Naive thymus-derived CD4-positive, alpha-beta T cell (primary cell): ENCODE measurements around the gene CREB3L4. TPM values are rescaled to one million over a fixed set of nuclear protein-coding genes. Genes with fewer than 3 reads are reported as not detected.
A peak's percentile ranks its signal among the peaks of the same experiment; 100 is the strongest.

Experiments
- ATAC-seq: fragments of 150-1000 bp; cut with Tn5 transposase; 2 replicates; pipeline ENCODE4 v1.10.0; 2021; ENCODE audit warnings: mild to moderate bottlenecking, moderate library complexity
- CTCF ChIA-PET: fragments of 350-600 bp; sonication (Branson Sonifier 250); formaldehyde crosslinking; loops from one replicate; lab custom pipeline; 2021; ENCODE audit warnings: antibody characterized with exemption; lab: Charles Lee
- POLR2A ChIA-PET: fragments of 350-600 bp; sonication (Branson Sonifier 250); formaldehyde crosslinking; loops from one replicate; lab custom pipeline; 2021; ENCODE audit warnings: antibody characterized with exemption, inconsistent platforms; lab: Charles Lee
- DNase-seq, 9 donors: peaks; one replicate each; pipeline versions ENCODE4 v3.0.0 to v3.0.0-alpha.2; 2020 to 2022; ENCODE audit warnings: mixed read lengths in 1 of 9
- H3K27ac ChIP-seq: one replicate; pipeline ENCODE4 v1.7.0; 2013; ENCODE audit warnings: mild to moderate bottlenecking, low read depth, low read length, moderate library complexity
- H3K27me3 ChIP-seq, 2 donors: one replicate each; pipeline ENCODE4 v1.7.0; 2013; ENCODE audit warnings: low read length in 2 of 2, mild to moderate bottlenecking in 2 of 2, moderate library complexity in 2 of 2; ENCODE audit not compliant: control insufficient read depth in 2 of 2, insufficient read depth in 2 of 2
- H3K36me3 ChIP-seq, 3 experiments: 1 replicate in 2 of 3; 2 replicates in 1 of 3; pipeline ENCODE4 v1.7.0; 2013; ENCODE audit warnings: low read length in 3 of 3, mild to moderate bottlenecking in 3 of 3, moderate library complexity in 1 of 3; ENCODE audit not compliant: insufficient read depth in 3 of 3, control insufficient read depth in 2 of 3
- H3K4me1 ChIP-seq, 2 donors: one replicate each; pipeline ENCODE4 v1.7.0; 2013; ENCODE audit warnings: low read length in 2 of 2, mild to moderate bottlenecking in 2 of 2, moderate library complexity in 1 of 2; ENCODE audit not compliant: control insufficient read depth in 2 of 2, insufficient read depth in 2 of 2
- H3K4me3 ChIP-seq: 2 replicates; pipeline ENCODE4 v1.7.0; 2013; ENCODE audit warnings: mild to moderate bottlenecking, low read length
- H3K9me3 ChIP-seq, 3 experiments: 1 replicate in 2 of 3; 2 replicates in 1 of 3; pipeline ENCODE4 v1.7.0; 2013; ENCODE audit warnings: low read length in 3 of 3; ENCODE audit not compliant: control insufficient read depth in 2 of 3
- H3K27ac Mint-ChIP-seq, 9 donors: one replicate each; pipeline ENCODE4 v1.8.0; 2020 to 2022; ENCODE audit warnings: mixed read lengths in 9 of 9, mild to moderate bottlenecking in 8 of 9, moderate library complexity in 5 of 9, inconsistent platforms in 2 of 9
- H3K27me3 Mint-ChIP-seq, 5 donors: one replicate each; pipeline ENCODE4 v1.8.0; 2021 to 2022; ENCODE audit warnings: mixed read lengths in 5 of 5, mild to moderate bottlenecking in 1 of 5
- H3K36me3 Mint-ChIP-seq, 5 donors: one replicate each; pipeline ENCODE4 v1.8.0; 2020 to 2022; ENCODE audit warnings: mixed read lengths in 5 of 5, mild to moderate bottlenecking in 3 of 5, inconsistent platforms in 1 of 5
- H3K4me1 Mint-ChIP-seq, 7 donors: one replicate each; pipeline ENCODE4 v1.8.0; 2020 to 2022; ENCODE audit warnings: mixed read lengths in 7 of 7, mild to moderate bottlenecking in 3 of 7, inconsistent platforms in 1 of 7
- H3K4me3 Mint-ChIP-seq, 10 donors: one replicate each; pipeline ENCODE4 v1.8.0; 2020 to 2022; ENCODE audit warnings: mild to moderate bottlenecking in 10 of 10, mixed read lengths in 10 of 10, moderate library complexity in 6 of 10, inconsistent platforms in 2 of 10
- H3K9me3 Mint-ChIP-seq, 11 donors: one replicate each; pipeline ENCODE4 v1.8.0; 2020 to 2022; ENCODE audit warnings: mixed read lengths in 11 of 11, mild to moderate bottlenecking in 4 of 11, inconsistent platforms in 1 of 11, moderate library complexity in 1 of 11
- intact Hi-C, 2 donors: fragments of 100-400 bp; cut with micrococcal nuclease; formaldehyde crosslinking; loops; one replicate each; pipeline ENCODE4 v1.15.1; 2023
- polyA plus RNA-seq, 2 donors: library from polyadenylated mRNA; unstranded; fragments of 300-500 nt; fragmentation: Illumina TruSeq; gene quantifications; one replicate each; pipeline ENCODE4 v1.2.3, GENCODE V29; 2021
- total RNA-seq, 6 experiments: library from RNA in 5 of 6; stranded (reverse) in 5 of 6; gene quantifications; 1 replicate in 5 of 6; 2 replicates in 1 of 6; pipeline ENCODE4 v1.2.3 and lab custom pipeline; 2021 to 2026

Gene CREB3L4
- total and polyA plus RNA-seq, 7 experiments from 2014 or later: 4.6 to 8.4 (median 7.0) TPM

- no peaks in the 10 kb centered on the region for H3K9me3 ChIP-seq
- H3K36me3 ChIP-seq: peaks cover 4 to 55% (median 8%) of the 10 kb centered on the region in 3 experiments
- no peak overlapping the region for H3K4me3 ChIP-seq
- no peaks in the 10 kb centered on the region for H3K27me3 Mint-ChIP-seq
- POLR2A ChIA-PET: interaction anchor here (0.6 to 2.7 kb wide), 5 partner anchors 16 to 195 kb away, joined by 3 to 24 read pairs (median 4); partner anchors contain the start of genes DENND4B and JTB
- CTCF ChIA-PET: interaction anchor here (0.6 to 2.2 kb wide), 3 partner anchors 11 to 56 kb away, joined by 3 to 5 read pairs (median 3); partner anchors contain the start of gene CREB3L4
- H3K36me3 Mint-ChIP-seq: peaks cover 0 to 5% (median 2%) of the 10 kb centered on the region in 5 donors
- no peak overlapping the region for H3K27ac ChIP-seq
- H3K4me1 Mint-ChIP-seq: peaks cover 4 to 21% (median 8%) of the 10 kb centered on the region in 7 donors
- no peaks in the 10 kb centered on the region for H3K9me3 Mint-ChIP-seq
- intact Hi-C loops: no loop called here
- ATAC-seq: no peak
- peak overlapping the region in 2 of 9 donors; percentile 49 to 62 for H3K27ac Mint-ChIP-seq
- no peak for DNase-seq
- no peaks in the 10 kb centered on the region for H3K27me3 ChIP-seq
- H3K4me3 Mint-ChIP-seq: no peak overlapping the region
- no peaks in the 10 kb centered on the region for H3K4me1 ChIP-seq
Measured at GRCh38 chr1:153929426-153929825, 38.3 kb upstream of the CREB3L4 start.

GRCh38 chr1:153929981-153930948 lies 37.4 kb upstream of the CREB3L4 start:
- ATAC-seq: no peak
- Histone ChIP-seq H3K27ac (no peak overlapping the region), H3K36me3 (peaks cover 4 to 63% (median 13%) of the 10 kb centered on the region in 3 experiments), H3K4me3 (no peak overlapping the region), H3K27me3 (no peaks in the 10 kb centered on the region), H3K9me3 (no peaks in the 10 kb centered on the region), H3K4me1 (no peaks in the 10 kb centered on the region)
- intact Hi-C loops: no loop called here
- Mint-ChIP-seq H3K4me3 (no peak overlapping the region), H3K27me3 (no peaks in the 10 kb centered on the region), H3K9me3 (no peaks in the 10 kb centered on the region), H3K4me1 (peaks cover 4 to 21% (median 8%) of the 10 kb centered on the region in 7 donors), H3K36me3 (peaks cover 0 to 9% (median 3%) of the 10 kb centered on the region in 5 donors), H3K27ac (no peak overlapping the region)
- DNase-seq: no peak
- ChIA-PET CTCF (interaction anchor here (0.6 to 2.2 kb wide), 3 partner anchors 11 to 55 kb away, joined by 3 to 5 read pairs (median 3); partner anchors contain the start of gene CREB3L4), POLR2A (interaction anchor here (0.7 to 2.7 kb wide), 3 partner anchors 15 to 196 kb away, joined by 3 to 24 read pairs (median 5); partner anchors contain the start of genes DENND4B and JTB)

GRCh38 chr1:153932156-153933131 lies 35.3 kb upstream of the CREB3L4 start:
- CTCF ChIA-PET: interaction anchor here (0.5 to 0.6 kb wide), 2 partner anchors 15 to 421 kb away, joined by 3 read pairs; no protein-coding TSS in a partner anchor

GRCh38 chr1:153933430-153933829 lies 34.3 kb upstream of the CREB3L4 start:
- H3K27ac Mint-ChIP-seq: no peak overlapping the region
- Histone ChIP-seq H3K4me1 (no peaks in the 10 kb centered on the region), H3K36me3 (peaks cover 16 to 91% (median 39%) of the 10 kb centered on the region in 3 experiments), H3K27ac (no peak overlapping the region), H3K9me3 (no peaks in the 10 kb centered on the region), H3K27me3 (no peaks in the 10 kb centered on the region), H3K4me3 (no peak overlapping the region)
- no peaks in the 10 kb centered on the region for H3K9me3 Mint-ChIP-seq
- peaks cover 0 to 13% (median 2%) of the 10 kb centered on the region in 7 donors for H3K4me1 Mint-ChIP-seq
- ChIA-PET POLR2A (interaction anchor here (0.7 to 3.6 kb wide), 4 partner anchors 11 to 34 kb away, joined by 3 to 16 read pairs (median 6); partner anchors contain the start of genes CREB3L4 and GATAD2B), CTCF (no interaction called here)
- ATAC-seq (no peak), DNase-seq (no peak)
- intact Hi-C loops: no loop called here
- no peak overlapping the region for H3K4me3 Mint-ChIP-seq
- no peaks in the 10 kb centered on the region for H3K27me3 Mint-ChIP-seq
- H3K36me3 Mint-ChIP-seq: peaks cover 0 to 29% (median 17%) of the 10 kb centered on the region in 5 donors

More at GRCh38 chr1:153932156-153933131, 35.3 kb upstream of the CREB3L4 start:
- Mint-ChIP-seq H3K4me3 (no peak overlapping the region), H3K27ac (peak overlapping the region in 1 of 9 donors; percentile 46), H3K4me1 (peaks cover 4 to 14% (median 8%) of the 10 kb centered on the region in 7 donors), H3K27me3 (no peaks in the 10 kb centered on the region), H3K36me3 (peaks cover 0 to 26% (median 13%) of the 10 kb centered on the region in 5 donors), H3K9me3 (no peaks in the 10 kb centered on the region)
- Histone ChIP-seq H3K36me3 (peaks cover 10 to 85% (median 33%) of the 10 kb centered on the region in 3 experiments), H3K4me1 (no peaks in the 10 kb centered on the region), H3K27me3 (no peaks in the 10 kb centered on the region), H3K4me3 (no peak overlapping the region), H3K27ac (no peak overlapping the region), H3K9me3 (no peaks in the 10 kb centered on the region)
- no peak for DNase-seq
- ATAC-seq: no peak
- intact Hi-C loops: no loop called here
- POLR2A ChIA-PET: interaction anchor here (1.2 to 3.6 kb wide), 3 partner anchors 10 to 35 kb away, joined by 3 to 16 read pairs (median 6); partner anchors contain the start of genes CREB3L4 and GATAD2B

GRCh38 chr1:153933955-153934354 lies 33.7 kb upstream of the CREB3L4 start:
- Histone ChIP-seq H3K27ac (no peak overlapping the region), H3K4me1 (no peaks in the 10 kb centered on the region), H3K36me3 (peaks cover 16 to 90% (median 39%) of the 10 kb centered on the region in 3 experiments), H3K9me3 (no peaks in the 10 kb centered on the region), H3K27me3 (no peaks in the 10 kb centered on the region), H3K4me3 (no peak overlapping the region)
- H3K27ac Mint-ChIP-seq: peak overlapping the region in 2 of 9 donors; percentile 2 to 62
- no peaks in the 10 kb centered on the region for H3K9me3 Mint-ChIP-seq
- ATAC-seq: no peak
- DNase-seq: no peak
- ChIA-PET CTCF (interaction anchor here (0.7 kb wide), 1 partner anchor 12 kb away, joined by 3 read pairs; the partner anchor contains the start of gene DENND4B), POLR2A (interaction anchor here (1.8 to 3.6 kb wide), 3 partner anchors 11 to 34 kb away, joined by 5 to 16 read pairs (median 10); partner anchors contain the start of genes CREB3L4 and GATAD2B)
- intact Hi-C loops: no loop called here
- peaks cover 0 to 33% (median 17%) of the 10 kb centered on the region in 5 donors for H3K36me3 Mint-ChIP-seq
- peaks cover 0 to 11% (median 3%) of the 10 kb centered on the region in 7 donors for H3K4me1 Mint-ChIP-seq
- H3K27me3 Mint-ChIP-seq: no peaks in the 10 kb centered on the region
- H3K4me3 Mint-ChIP-seq: no peak overlapping the region
